Measurements from ENCODE around the gene TTC12.

DNA sequence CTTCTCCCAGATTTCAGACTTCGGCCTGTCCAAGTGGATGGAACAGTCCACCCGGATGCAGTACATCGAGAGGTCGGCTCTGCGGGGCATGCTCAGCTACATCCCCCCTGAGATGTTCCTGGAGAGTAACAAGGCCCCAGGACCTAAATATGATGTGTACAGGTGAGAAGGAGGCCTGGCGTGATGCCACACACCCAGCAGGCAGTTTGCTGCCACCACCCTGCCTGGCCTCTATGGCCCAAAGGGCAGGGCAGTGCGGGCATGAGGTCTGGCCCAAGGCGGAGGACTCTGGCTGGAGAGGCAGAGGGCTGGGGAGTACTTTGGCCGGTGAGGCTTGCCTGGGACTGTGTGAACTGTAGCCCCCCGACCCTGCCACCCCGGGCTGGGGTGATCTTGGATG is 80.5 kb downstream of the TTC12 start:
- no peak for TF ChIP-seq EP300 (IDR thresholded peaks at IDR 0.05)
- TF ChIP-seq, protein P1, sequence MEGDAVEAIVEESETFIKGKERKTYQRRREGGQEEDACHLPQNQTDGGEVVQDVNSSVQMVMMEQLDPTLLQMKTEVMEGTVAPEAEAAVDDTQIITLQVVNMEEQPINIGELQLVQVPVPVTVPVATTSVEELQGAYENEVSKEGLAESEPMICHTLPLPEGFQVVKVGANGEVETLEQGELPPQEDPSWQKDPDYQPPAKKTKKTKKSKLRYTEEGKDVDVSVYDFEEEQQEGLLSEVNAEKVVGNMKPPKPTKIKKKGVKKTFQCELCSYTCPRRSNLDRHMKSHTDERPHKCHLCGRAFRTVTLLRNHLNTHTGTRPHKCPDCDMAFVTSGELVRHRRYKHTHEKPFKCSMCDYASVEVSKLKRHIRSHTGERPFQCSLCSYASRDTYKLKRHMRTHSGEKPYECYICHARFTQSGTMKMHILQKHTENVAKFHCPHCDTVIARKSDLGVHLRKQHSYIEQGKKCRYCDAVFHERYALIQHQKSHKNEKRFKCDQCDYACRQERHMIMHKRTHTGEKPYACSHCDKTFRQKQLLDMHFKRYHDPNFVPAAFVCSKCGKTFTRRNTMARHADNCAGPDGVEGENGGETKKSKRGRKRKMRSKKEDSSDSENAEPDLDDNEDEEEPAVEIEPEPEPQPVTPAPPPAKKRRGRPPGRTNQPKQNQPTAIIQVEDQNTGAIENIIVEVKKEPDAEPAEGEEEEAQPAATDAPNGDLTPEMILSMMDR (IDR thresholded peaks at IDR 0.05): no peak
- TF ChIP-seq POLR2A (IDR thresholded peaks at IDR 0.05): no peak
- no peak for TF ChIP-seq POLR2AphosphoS5 (IDR thresholded peaks at IDR 0.05)
